ENCODE data around the gene RLN3. TPM values are rescaled to one million over a fixed set of nuclear protein-coding genes. Genes with fewer than 3 reads are reported as not detected.
A peak's percentile ranks its signal among the peaks of the same experiment; 100 is the strongest.

Gene RLN3
- total and polyA plus RNA-seq, 2 of the 8 experiments (the other 6 are each of a cell fraction or from before 2014, with no cell fraction given): not detected

GRCh38 chr19:13990085-13990484, 37.9 kb upstream of the RLN3 start:
- no peak overlapping the region for H4K8ac ChIP-seq (ENCODE audit: extremely low read depth, insufficient read depth, low read length)
- no peak overlapping the region for H2BK15ac ChIP-seq (ENCODE audit: low read length)
- no peaks in the 10 kb centered on the region; a peak in 1 of 8 replicates for H3K36me3 ChIP-seq (ENCODE audit: control insufficient read depth in 2 of 4, insufficient read depth in 4 of 4, low read length in 3 of 4)
- H4K5ac ChIP-seq (ENCODE audit: insufficient read length, low read depth, low read length): no peak overlapping the region
- H3K79me1 ChIP-seq (ENCODE audit: low read depth, low read length): no peaks in the 10 kb centered on the region; the same call in 1 of the 2 replicates
- CTCF ChIA-PET (ENCODE audit: partially characterized antibody): interaction anchor here (0.5 to 2.7 kb wide), 7 partner anchors 9 to 109 kb away, joined by 3 to 13 read pairs (median 5); partner anchors contain the start of gene IL27RA
- H2BK12ac ChIP-seq (ENCODE audit: low read depth, low read length): 0 out of 2 replicates have a peak overlapping the region, but pooled peaks have one; percentile 9
- no peaks in the 10 kb centered on the region for H3K23me2 ChIP-seq (ENCODE audit: low read depth, low read length)
- no peak overlapping the region for H3K14ac ChIP-seq (ENCODE audit: insufficient read length)
- no peak overlapping the region for H2BK120ac ChIP-seq (replicated peaks; ENCODE audit: low read depth, low read length)
- no peak overlapping the region for H3K4ac ChIP-seq (replicated peaks; ENCODE audit: insufficient read length, low read depth, low read length)
- no peak overlapping the region for H2BK20ac ChIP-seq (ENCODE audit: low read length)
- H2BK5ac ChIP-seq (ENCODE audit: low read depth, low read length): 0 out of 2 replicates have a peak overlapping the region, but pooled peaks have one; percentile 16
- H3K4me1 ChIP-seq (replicated peaks in 1 of 4; ENCODE audit: control insufficient read depth in 3 of 4, insufficient read depth in 4 of 4, low read length in 3 of 4): peaks cover 0 to 31% (median 26%) of the 10 kb centered on the region in 4 experiments; a peak in 6 of 7 replicates
- no peak overlapping the region for H2AFZ ChIP-seq (ENCODE audit: low read length)
- no peaks in the 10 kb centered on the region for H3K27me3 ChIP-seq (replicated peaks in 1 of 4; ENCODE audit: control insufficient read depth in 3 of 4, extremely low read depth in 1 of 4, insufficient read depth in 3 of 4, low read length in 3 of 4)
- FAIRE-seq (no peak), DNase-seq (ENCODE audit: low read depth in 1 of 2, low spot score in 2 of 2) (no peak)
- no peak overlapping the region for H3K4me3 ChIP-seq (ENCODE audit: extremely low read depth in 1 of 4, insufficient read depth in 2 of 4, low read depth in 3 of 4, low read length in 4 of 4)
- H3K9ac ChIP-seq (replicated peaks in 1 of 4; ENCODE audit: extremely low read depth in 1 of 4, low read depth in 3 of 4, low read length in 3 of 4): no peak overlapping the region
- no peak overlapping the region for H3K23ac ChIP-seq (ENCODE audit: insufficient read length)
- 90% methylated on average over 8 of the region's 8 CpGs; no CpG with 5 or more reads in 1 of the 2 experiments for WGBS, 2 experiments (ENCODE audit: extremely low coverage in 1 of 2, insufficient coverage in 1 of 2, insufficient read length in 1 of 2, insufficient replicate concordance in 2 of 2, low coverage in 1 of 2, low lambda C conversion rate in 2 of 2, missing lambda C conversion rate in 1 of 2)
- POLR2A ChIA-PET (ENCODE audit: partially characterized antibody): interaction anchor here (0.9 to 3.5 kb wide), 6 partner anchors 10 to 40 kb away, joined by 3 to 15 read pairs (median 10); partner anchors contain the start of genes DCAF15 and RFX1
- H3K27ac ChIP-seq (ENCODE audit: low read depth, low read length): no peak overlapping the region
- H4K91ac ChIP-seq (replicated peaks; ENCODE audit: insufficient read length, low read length): no peak overlapping the region
- no peak overlapping the region for H3K56ac ChIP-seq (replicated peaks; ENCODE audit: insufficient read length, low read depth, low read length)
- no peak overlapping the region for H3K18ac ChIP-seq (ENCODE audit: extremely low read depth, low read length)
- H3K9me3 ChIP-seq (ENCODE audit: insufficient read depth in 2 of 2, low read depth in 1 of 2, low read length in 1 of 2): no peaks in the 10 kb centered on the region
- no peaks in the 10 kb centered on the region; a peak in 1 of 4 replicates for H3K79me2 ChIP-seq (ENCODE audit: control insufficient read depth in 1 of 2, insufficient read depth in 2 of 2, low read length in 2 of 2)
- no peak overlapping the region; a peak in 1 of 4 replicates for H3K4me2 ChIP-seq (ENCODE audit: insufficient read depth in 1 of 2, low read depth in 2 of 2, low read length in 2 of 2)
- H4K20me1 ChIP-seq (replicated peaks in 1 of 2; ENCODE audit: control insufficient read depth in 1 of 2, insufficient read depth in 2 of 2, low read length in 2 of 2): peaks cover 0 to 3% of the 10 kb centered on the region in 2 experiments
- H2AK5ac ChIP-seq (ENCODE audit: low read depth, low read length): no peak overlapping the region
- no peak for TF ChIP-seq CTBP2 (IDR thresholded peaks at IDR 0.05; ENCODE audit: borderline replicate concordance, insufficient read depth, insufficient read length, low read length)
- TF ChIP-seq TEAD4 (IDR thresholded peaks at IDR 0.05; ENCODE audit: low read depth, low read length): no peak
- no peak for TF ChIP-seq POU5F1 (IDR thresholded peaks at IDR 0.05; ENCODE audit: low read depth, low read length)
- no peak for TF ChIP-seq BCL11A (IDR thresholded peaks at IDR 0.05; ENCODE audit: low read depth in 2 of 2, low read length in 2 of 2)
- no peak for TF ChIP-seq RFX5 (IDR thresholded peaks at IDR 0.05; ENCODE audit: borderline replicate concordance, low read depth, low read length)
- no peak for TF ChIP-seq SIN3A (conservative IDR thresholded peaks at IDR 0.05 in 1 of 2, IDR thresholded peaks at IDR 0.05 in 1 of 2; ENCODE audit: low read depth in 1 of 2, low read length in 2 of 2)
- no peak for TF ChIP-seq CBX8 (IDR thresholded peaks at IDR 0.05; ENCODE audit: borderline replicate concordance, low read depth, low read length)
- no peak for TF ChIP-seq RNF2 (IDR thresholded peaks at IDR 0.05; ENCODE audit: borderline replicate concordance, low read depth, low read length, missing control alignments, poor library complexity, severe bottlenecking)
- no peak for TF ChIP-seq YY1 (IDR thresholded peaks at IDR 0.05; ENCODE audit: low read depth, low read length)
- no peak for TF ChIP-seq BACH1 (IDR thresholded peaks at IDR 0.05; ENCODE audit: low read length)
- no peak for TF ChIP-seq SUZ12 (IDR thresholded peaks at IDR 0.05; ENCODE audit: low read length)
- no peak for TF ChIP-seq KDM4A (IDR thresholded peaks at IDR 0.05; ENCODE audit: low read depth, low read length, severe bottlenecking)
- no peak for TF ChIP-seq NRF1 (IDR thresholded peaks at IDR 0.05; ENCODE audit: low read depth, low read length)
